ENCODE results near the gene TMEM183A. TPM values are rescaled to one million over a fixed set of nuclear protein-coding genes. Genes with fewer than 3 reads are reported as not detected.

The TMEM183A gene
- total RNA-seq, 4 donors from 2014 or later, result 62.0 to 95.5 (median 68.6) TPM

DNA sequence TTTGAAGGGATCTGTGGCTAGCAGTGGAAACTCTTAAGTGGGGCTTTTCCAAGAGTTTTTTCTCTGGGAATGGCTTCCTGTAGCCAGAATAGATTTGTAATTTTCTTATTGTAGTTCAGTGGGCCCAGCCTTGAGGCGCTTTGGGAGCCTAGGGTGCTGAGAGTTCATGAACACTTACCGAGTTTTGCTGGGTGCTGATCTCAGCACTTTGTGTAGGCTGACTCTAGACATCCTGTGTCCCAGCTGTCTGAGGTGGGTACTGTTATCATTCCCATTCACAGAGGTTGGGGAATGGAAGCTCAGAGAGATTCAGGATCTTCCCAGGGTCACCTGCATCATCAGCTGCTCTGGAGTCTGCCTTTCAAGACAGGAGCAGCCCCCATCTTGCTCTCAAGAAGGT, 26.1 kb downstream of the TMEM183A start:
- TF ChIP-seq, protein P1, sequence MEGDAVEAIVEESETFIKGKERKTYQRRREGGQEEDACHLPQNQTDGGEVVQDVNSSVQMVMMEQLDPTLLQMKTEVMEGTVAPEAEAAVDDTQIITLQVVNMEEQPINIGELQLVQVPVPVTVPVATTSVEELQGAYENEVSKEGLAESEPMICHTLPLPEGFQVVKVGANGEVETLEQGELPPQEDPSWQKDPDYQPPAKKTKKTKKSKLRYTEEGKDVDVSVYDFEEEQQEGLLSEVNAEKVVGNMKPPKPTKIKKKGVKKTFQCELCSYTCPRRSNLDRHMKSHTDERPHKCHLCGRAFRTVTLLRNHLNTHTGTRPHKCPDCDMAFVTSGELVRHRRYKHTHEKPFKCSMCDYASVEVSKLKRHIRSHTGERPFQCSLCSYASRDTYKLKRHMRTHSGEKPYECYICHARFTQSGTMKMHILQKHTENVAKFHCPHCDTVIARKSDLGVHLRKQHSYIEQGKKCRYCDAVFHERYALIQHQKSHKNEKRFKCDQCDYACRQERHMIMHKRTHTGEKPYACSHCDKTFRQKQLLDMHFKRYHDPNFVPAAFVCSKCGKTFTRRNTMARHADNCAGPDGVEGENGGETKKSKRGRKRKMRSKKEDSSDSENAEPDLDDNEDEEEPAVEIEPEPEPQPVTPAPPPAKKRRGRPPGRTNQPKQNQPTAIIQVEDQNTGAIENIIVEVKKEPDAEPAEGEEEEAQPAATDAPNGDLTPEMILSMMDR (IDR thresholded peaks at IDR 0.05), result no peak
- TF ChIP-seq POLR2AphosphoS5 (IDR thresholded peaks at IDR 0.05), result no peak
- TF ChIP-seq EP300 (IDR thresholded peaks at IDR 0.05), result no peak
- no peak for TF ChIP-seq POLR2A (IDR thresholded peaks at IDR 0.05)
- WGBS, result 100% methylated on average over 1 of the region's 2 CpGs
- Histone ChIP-seq H3K4me1 (peaks cover 8% of the 10 kb centered on the region), H3K9me3 (no peaks in the 10 kb centered on the region), H3K27ac (no peak overlapping the region), H3K4me3 (no peak overlapping the region), H3K36me3 (no peaks in the 10 kb centered on the region), H3K27me3 (no peaks in the 10 kb centered on the region)
- no peak for DNase-seq (ENCODE audit: low spot score in 2 of 2)

DNA sequence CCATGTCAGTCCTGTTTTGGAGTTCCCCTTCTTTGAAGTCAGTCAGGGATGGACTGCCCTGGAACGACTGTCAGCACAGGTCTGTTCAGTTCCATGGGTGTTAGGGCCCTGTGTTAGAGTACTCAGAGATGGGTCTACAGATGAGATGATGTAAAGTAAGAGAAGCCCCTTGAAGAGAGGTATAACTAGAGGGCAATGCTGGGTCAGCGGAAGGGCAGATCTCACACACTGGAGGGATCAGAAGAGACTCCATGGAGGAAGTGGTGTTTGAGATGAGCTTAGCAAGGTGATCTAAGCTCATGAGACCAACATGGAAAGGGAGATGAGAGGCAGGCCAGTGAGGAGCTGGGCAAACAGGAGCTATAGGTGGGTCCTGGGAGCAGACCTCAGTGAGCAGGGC, 26.7 kb downstream of the TMEM183A start:
- H3K36me3 ChIP-seq, result no peaks in the 10 kb centered on the region
- no peak overlapping the region for H3K4me3 ChIP-seq
- H3K27me3 ChIP-seq, result no peaks in the 10 kb centered on the region
- WGBS, result 85% methylated on average over 2 of the region's 2 CpGs
- no peak overlapping the region for H3K27ac ChIP-seq
- peak in 1 of 2 donors; percentile 50 for DNase-seq (ENCODE audit: low spot score in 2 of 2)
- TF ChIP-seq POLR2A (IDR thresholded peaks at IDR 0.05) (no peak), EP300 (IDR thresholded peaks at IDR 0.05) (no peak), POLR2AphosphoS5 (IDR thresholded peaks at IDR 0.05) (no peak)
- TF ChIP-seq, protein P1 (IDR thresholded peaks at IDR 0.05), result no peak
- peaks cover 12% of the 10 kb centered on the region for H3K4me1 ChIP-seq
- H3K9me3 ChIP-seq, result no peaks in the 10 kb centered on the region

DNA sequence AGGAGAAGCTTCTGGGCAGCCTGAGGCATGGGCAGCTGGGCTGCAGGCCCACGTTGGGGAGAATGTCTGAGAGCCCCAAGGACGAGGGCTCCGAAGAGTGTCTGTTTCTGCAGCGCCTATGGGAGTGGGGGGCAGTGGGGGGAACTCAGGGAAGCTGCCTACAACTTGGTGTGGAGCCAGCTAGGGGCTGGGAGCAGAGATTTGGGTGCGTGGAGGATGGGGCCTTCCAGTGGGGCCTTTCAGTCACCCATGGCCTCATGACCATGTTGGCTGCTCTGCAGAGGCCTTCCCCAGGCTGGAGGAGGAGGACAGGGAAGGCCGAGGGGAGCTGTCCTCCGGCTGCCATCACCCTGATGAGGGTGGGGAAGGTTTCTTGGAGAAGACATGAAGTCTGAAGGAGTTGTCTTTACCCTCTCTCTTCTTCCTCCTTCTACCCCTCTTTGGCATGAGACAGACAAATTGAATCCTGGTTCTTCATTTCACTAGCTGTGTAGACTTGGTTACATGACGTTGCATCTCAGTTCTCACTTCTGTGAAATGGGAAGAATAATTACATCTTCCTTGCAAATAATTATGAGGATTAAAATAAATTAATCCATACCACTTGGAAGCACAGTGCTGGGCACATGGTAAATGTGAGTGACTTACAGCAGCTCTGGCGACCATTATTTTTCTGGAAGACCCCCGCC, 27.4 kb downstream of the TMEM183A start:
- peak in 1 of 2 donors; percentile 52 for DNase-seq (ENCODE audit: low spot score in 2 of 2)
- H3K4me3 ChIP-seq, result no peak overlapping the region
- TF ChIP-seq, protein P1 (IDR thresholded peaks at IDR 0.05), result no peak
- TF ChIP-seq POLR2A (IDR thresholded peaks at IDR 0.05), result no peak
- no peak for TF ChIP-seq POLR2AphosphoS5 (IDR thresholded peaks at IDR 0.05)
- no peak for TF ChIP-seq EP300 (IDR thresholded peaks at IDR 0.05)
- H3K4me1 ChIP-seq, result peaks cover 12% of the 10 kb centered on the region
- 84% methylated on average over 10 of the region's 10 CpGs for WGBS
- H3K36me3 ChIP-seq, result no peaks in the 10 kb centered on the region
- H3K9me3 ChIP-seq, result no peaks in the 10 kb centered on the region
- H3K27me3 ChIP-seq, result no peaks in the 10 kb centered on the region
- no peak overlapping the region for H3K27ac ChIP-seq

DNA sequence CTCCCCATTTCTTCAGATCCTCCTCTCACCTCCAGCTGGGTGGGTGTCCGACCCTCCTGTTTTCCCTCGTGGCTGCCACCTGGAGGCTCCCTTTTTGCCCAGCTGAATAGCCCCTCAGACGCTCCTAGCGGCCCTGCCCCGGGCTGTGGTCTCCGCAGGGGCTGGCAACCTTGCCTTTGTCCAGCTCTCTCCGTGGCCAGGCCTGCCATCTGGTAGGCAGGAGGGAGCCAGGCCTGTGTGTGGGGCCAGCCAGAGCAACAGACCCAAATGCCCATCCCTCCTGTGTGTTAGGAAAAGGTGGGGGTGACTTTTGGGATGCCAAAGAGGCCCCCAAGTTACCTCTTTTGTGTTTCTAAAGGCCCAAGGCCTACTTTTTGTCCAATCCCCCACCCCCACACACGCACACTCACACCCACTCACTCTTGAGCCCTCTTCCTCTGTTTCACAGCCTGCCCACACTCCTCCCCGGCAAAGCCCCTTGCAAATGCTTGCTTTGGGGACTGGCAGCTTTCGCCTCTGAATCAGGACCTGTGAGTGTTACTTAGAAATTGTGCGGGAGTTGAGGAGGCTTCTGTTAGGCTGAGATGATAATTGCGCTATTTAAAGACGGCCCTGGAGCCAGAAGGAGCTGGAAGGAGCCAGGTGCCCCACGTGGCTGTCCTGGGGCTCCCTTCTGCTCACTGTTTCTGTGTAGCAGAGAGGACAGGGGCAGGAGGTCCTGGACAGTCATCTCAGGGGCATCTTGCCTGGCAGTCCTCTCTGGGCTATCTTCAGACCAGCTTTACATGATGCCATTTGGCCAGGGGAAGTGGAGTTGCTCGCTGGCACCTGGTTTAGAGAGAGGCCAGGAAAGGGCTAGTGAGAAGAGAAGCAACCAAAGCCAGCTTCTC, 28.2 kb downstream of the TMEM183A start:
- Histone ChIP-seq H3K9me3 (no peaks in the 10 kb centered on the region), H3K27ac (no peak overlapping the region), H3K4me3 (no peak overlapping the region), H3K36me3 (no peaks in the 10 kb centered on the region), H3K4me1 (peaks cover 12% of the 10 kb centered on the region), H3K27me3 (no peaks in the 10 kb centered on the region)
- no peak for TF ChIP-seq POLR2AphosphoS5 (IDR thresholded peaks at IDR 0.05)
- TF ChIP-seq, protein P1 (IDR thresholded peaks at IDR 0.05), result no peak
- no peak for TF ChIP-seq EP300 (IDR thresholded peaks at IDR 0.05)
- TF ChIP-seq POLR2A (IDR thresholded peaks at IDR 0.05), result no peak
- DNase-seq (ENCODE audit: low spot score in 2 of 2), result peak in 1 of 2 donors; percentile 60
- 85% methylated on average over 15 of the region's 15 CpGs for WGBS

DNA sequence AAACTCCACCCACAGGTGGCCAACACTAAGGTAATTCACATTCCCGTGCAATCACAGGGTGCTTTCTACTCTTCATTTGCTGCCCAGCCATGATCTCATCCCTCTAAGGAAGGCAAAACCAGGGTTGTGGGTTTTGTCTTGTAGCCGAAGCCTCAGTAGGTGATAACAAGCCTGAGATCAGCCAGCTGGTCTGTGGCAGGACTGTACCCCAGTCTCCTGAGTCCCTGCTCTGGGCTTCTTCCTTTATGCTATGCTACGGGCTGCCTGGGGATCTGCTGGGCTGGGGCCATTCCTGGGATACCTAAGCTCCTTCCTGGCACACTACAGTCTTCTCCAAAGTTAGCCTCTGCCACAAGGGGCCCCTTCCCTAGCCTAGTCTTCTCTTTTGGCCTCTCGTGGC, 29.0 kb downstream of the TMEM183A start:
- H3K9me3 ChIP-seq, result no peaks in the 10 kb centered on the region
- DNase-seq (ENCODE audit: low spot score in 2 of 2), result peak in 1 of 2 donors; percentile 57
- H3K27me3 ChIP-seq, result no peaks in the 10 kb centered on the region
- TF ChIP-seq POLR2AphosphoS5 (IDR thresholded peaks at IDR 0.05) (no peak), POLR2A (IDR thresholded peaks at IDR 0.05) (no peak), EP300 (IDR thresholded peaks at IDR 0.05) (no peak)
- TF ChIP-seq, protein P1 (IDR thresholded peaks at IDR 0.05), result no peak
- 70% methylated on average over 4 of the region's 4 CpGs for WGBS
- H3K27ac ChIP-seq, result no peak overlapping the region
- H3K4me3 ChIP-seq, result no peak overlapping the region
- H3K36me3 ChIP-seq, result no peaks in the 10 kb centered on the region
- peaks cover 12% of the 10 kb centered on the region for H3K4me1 ChIP-seq

All from suprapubic skin (tissue), 4 donors.